HG03064 (cell line): Measurements from ENCODE around the gene CORO6.

Source experiments
- ATAC-seq: cut with Tn5 transposase; IDR thresholded peaks from one replicate; pipeline ENCODE4 v1.9.1; 2021; ENCODE audit warnings: low read depth; ENCODE audit not compliant: unreplicated experiment

The CORO6 gene

DNA sequence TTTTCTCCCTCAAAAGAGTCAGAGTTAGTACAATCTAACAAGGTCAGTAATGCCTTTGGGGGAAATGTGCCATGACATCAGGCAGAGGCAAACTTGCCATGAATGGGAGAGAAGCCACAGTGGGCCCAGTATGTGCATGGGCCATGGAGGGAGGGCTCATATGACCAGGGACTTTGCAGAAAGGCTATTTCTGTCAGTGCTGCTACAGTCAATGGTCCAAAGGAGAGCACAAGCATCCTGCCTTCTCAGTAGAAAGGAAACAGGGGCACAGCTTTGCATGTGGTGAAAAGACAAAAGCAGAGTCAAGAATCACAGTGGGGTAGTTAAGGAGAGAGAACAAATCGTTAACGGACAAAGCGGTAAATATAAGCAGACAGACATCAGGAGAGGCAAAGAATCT lies 11.2 kb upstream of the CORO6 start:
- ATAC-seq, result no peak

DNA sequence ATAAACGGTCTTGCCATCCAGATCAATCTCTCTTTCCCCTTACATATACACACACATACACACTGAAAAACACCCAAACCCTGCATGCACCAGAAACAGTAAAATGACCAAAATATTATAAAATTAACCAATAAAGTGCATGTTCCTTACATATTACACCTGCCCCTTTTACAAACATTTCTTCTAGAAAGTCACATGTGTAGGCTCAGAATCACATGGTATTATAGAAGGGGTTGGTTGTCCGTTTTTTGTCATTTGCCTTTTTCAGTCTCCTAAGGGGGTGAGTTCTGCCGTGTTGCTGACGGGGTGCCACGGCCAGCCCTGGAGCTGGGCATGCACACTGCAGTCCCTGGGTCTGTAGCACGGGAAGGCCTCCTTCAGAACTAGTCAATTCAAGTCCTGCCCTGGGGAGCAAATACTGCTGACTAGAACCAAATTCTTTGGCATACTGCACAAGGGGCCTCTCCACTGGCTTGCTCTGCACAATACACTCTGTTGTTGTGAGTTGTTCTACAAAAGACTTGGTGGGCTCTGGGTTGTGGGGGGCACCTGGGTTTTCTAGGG lies 8.0 kb upstream of the CORO6 start:
- ATAC-seq, result no peak

DNA sequence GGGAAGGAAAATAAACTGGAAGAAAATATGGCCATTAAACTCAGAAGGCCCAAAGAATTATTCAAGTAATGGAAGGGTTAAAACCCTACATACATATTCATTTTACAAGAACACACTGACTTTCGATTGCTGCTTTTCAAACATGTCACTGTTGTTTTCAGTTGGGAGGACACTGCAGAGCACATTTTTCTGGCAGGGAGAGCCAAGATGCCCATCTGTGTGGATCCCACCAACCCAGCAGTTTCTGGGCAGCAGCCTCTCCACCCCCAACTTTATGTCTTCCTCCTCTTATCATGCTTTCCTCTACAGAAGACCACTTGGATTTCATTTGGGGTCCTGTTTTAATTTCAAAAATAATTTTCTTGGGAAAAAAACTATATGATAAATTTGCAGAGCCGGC lies 7.1 kb upstream of the CORO6 start:
- no peak for ATAC-seq

GRCh38 chr17:29628644-29629043 lies 5.9 kb upstream of the CORO6 start:
- ATAC-seq, result no peak

- ATAC-seq, result no peak
Measured at GRCh38 chr17:29627951-29628350, 5.2 kb upstream of the CORO6 start.

DNA sequence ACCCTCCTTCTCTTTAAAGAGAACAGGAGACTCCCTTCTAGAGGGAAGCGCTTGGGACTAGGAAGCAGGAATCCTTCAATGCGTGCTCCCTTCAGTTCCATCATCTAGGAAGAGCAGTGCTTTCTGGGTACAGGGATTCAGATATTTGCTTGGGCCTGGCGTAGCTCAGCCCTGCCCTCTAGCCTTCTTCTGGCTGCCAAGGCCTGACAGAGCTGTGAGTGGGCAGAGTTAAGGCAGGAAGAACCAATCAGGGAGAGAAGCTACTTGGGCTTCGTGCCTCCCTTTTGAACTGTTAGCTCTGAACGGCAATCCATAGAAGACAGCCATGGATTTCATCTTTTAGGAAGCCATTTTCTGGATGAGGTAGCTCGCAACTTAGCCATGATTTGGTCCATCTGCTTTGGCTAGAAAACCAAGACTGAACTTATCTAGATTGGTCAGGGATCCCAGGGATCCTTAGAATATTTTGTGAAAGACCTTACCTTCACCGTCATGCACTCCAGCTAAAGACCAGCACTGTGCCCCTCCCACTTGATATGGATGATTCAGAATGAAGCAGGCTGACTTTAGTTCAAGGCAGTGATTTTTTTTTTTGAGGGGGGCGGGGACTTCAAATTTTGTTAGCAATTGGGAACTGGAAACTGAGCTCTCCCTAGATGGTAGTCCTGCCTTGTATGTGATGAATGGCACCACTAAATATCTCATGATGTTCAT lies 2.5 kb upstream of the CORO6 start:
- ATAC-seq, result no peak

DNA sequence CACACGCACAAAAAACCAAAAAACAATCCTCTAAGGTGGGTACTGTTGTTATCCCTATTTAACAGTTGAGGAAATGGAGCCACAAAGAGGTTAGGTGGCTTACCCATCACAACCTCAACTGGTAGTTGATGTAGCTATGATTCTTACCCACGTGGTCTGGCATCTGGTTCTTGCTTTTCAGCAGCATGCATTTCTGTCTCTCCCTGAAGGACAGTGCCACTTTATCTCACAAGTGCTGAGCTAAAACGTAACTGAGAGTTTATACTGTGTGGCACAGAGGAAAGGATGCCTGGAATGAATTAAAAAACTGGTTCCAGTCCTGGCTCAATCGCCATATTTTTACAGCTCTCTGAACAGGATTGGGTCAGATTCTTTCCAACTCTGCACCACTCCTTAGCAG lies 1.9 kb upstream of the CORO6 start:
- no peak for ATAC-seq

GRCh38 chr17:29623283-29623647 lies 553 bp upstream of the CORO6 start:
- no peak for ATAC-seq

GRCh38 chr17:29621751-29622194 lies 939 bp downstream of the CORO6 start:
- no peak for ATAC-seq

GRCh38 chr17:29620779-29621500 lies 1.8 kb downstream of the CORO6 start:
- ATAC-seq, result no peak

DNA sequence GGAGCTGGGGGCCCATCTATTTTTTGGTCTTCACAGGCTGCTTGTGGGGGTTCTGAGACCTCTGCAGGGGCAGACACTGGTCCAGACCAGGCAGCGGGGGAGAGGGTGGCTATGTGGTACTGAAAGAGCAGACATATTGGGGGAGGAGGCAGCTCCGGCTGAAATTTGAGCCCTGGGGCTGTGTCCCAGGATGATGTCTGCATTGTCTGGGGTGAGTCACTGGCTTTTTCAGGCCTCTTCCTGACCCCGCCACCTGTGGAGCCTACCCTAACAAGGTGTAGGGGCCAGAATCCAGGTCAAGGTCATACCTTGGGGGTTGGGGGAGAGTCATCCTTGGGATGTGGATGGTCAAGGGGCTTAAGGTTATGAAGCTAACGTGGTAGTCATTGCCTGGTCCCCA lies 2.4 kb downstream of the CORO6 start:
- ATAC-seq, result no peak

DNA sequence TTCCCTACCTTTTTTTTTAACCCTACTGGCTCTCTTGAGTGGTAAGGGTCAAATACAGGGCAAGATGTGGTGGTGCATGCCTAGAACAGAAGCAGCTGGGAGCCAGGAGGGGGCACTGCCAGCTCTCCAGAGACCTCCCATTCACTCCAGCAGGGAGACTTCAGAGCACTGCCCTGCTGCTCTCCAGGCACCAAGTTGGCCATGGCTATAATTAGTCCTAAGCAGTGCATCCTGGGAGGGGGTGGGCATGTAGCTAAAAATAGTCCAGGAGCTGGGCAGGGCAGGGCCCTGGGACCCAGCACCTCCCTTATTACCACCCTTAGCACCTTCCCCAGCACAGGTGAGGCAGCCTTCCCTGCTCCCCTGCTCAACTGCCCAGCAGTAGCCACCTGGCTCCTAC lies 3.5 kb downstream of the CORO6 start:
- no peak for ATAC-seq

DNA sequence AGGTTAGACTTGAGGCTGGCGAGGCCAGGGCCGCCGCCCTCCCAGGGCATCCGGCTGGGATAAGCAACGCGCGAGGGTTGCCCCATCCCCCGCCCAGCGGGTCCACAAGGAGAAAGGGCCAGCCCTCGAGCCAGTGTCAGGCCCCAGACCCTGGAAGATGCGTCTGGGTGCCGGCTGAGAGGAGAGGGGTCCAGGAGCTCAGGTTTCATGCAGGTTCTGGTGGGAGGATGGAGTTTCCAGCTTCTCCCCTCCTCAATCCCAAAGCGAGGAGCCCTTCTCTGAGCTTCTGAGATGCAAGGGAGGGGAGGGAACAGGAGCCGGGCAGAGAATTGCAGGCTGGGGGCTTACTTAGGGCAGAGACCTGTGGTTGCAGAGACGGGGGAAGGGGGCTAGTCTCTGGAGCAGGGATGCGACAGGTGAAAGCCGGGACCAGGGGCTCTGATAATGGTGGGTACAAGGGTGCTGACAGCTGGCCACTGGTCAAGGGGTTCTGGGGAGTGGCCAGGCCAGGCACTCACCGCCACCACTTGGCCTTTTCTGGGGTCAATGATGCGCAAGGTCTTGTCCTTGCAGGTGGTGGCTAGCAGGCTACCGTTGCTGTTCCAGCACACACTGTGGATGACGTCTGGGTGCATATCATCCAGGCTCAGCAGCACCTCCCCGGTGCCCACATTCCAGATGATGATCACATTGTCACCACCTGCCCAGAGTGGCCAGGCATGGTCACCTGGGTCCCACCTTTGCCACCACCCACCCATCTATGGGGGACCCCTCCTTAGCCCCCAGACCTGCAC lies 4.2 kb downstream of the CORO6 start:
- ATAC-seq, result no peak

GRCh38 chr17:29617481-29618271 lies 5.0 kb downstream of the CORO6 start:
- no peak for ATAC-seq

DNA sequence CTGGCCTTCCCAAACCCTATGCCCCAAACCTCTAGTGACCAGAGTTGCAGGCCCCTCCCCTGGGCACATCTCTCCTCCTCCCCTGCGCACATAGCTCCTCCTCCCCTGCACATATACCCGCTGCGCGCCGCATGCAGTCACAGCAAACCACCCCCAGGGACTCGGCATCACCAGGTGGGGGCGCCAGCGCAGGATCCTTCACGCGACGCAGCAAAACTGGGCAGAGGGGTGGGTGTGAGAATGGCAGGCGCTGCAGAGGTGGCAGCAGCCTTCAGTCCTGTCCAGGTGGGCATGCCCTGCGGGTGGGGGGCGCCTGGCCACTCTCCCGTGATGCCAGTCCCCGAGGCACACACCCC lies 5.6 kb downstream of the CORO6 start:
- ATAC-seq, result no peak

- no peak for ATAC-seq
Measured at GRCh38 chr17:29616300-29617048, 6.2 kb downstream of the CORO6 start.

- ATAC-seq, result no peak
Measured at GRCh38 chr17:29615492-29616299, 7.0 kb downstream of the CORO6 start.

- ATAC-seq, result no peak
Measured at GRCh38 chr17:29615048-29615385, 7.7 kb downstream of the CORO6 start.
